Right renal cortex interstitium (tissue), 3 donors: ENCODE data around the gene ZNF680. TPM values are rescaled to one million over a fixed set of nuclear protein-coding genes. Genes with fewer than 3 reads are reported as not detected.
"Not testable (repeated sequence)": the region's sequence is repeated elsewhere in the genome, so short reads cannot be mapped to it uniquely, and the experiment has no call there.

ENCODE experiments used
- DNase-seq, 3 donors: peaks; one replicate each; pipeline ENCODE4 v3.0.0-alpha.2; 2013; ENCODE audit warnings: low read depth in 3 of 3, low spot score in 2 of 3
- polyA plus RNA-seq, 3 donors: library from polyadenylated mRNA; unstranded; fragments of 120-200 nt; gene quantifications; one replicate each; pipeline ENCODE4 v1.2.1, GENCODE V29; 2013; ENCODE audit not compliant: insufficient read length in 3 of 3

ZNF680 gene
- polyA plus RNA-seq, 3 donors, result 18.1 to 19.4 (median 19.2) TPM

GRCh38 chr7:64557601-64558322 is 5.1 kb downstream of the ZNF680 start:
- DNase-seq, result no peak

- no peak for DNase-seq
These were observed 7.8 kb downstream of the ZNF680 start for GRCh38 chr7:64555046-64555445.

- DNase-seq, result not testable (repeated sequence)
These were observed 8.7 kb downstream of the ZNF680 start for GRCh38 chr7:64554188-64554587.

- no peak for DNase-seq
These were observed 11.3 kb downstream of the ZNF680 start for GRCh38 chr7:64551375-64552142.

- no peak for DNase-seq
These were observed 18.9 kb downstream of the ZNF680 start for GRCh38 chr7:64544010-64544409.

GRCh38 chr7:64541438-64542359 is 21.2 kb downstream of the ZNF680 start:
- no peak for DNase-seq

- no peak for DNase-seq
These were observed 29.1 kb downstream of the ZNF680 start for GRCh38 chr7:64533756-64534155.

- no peak for DNase-seq
These were observed 34.1 kb downstream of the ZNF680 start for GRCh38 chr7:64528770-64529169.

GRCh38 chr7:64521409-64521984 is 41.4 kb downstream of the ZNF680 start:
- no peak for DNase-seq

- no peak for DNase-seq
These were observed 46.4 kb downstream of the ZNF680 start for GRCh38 chr7:64516451-64516850.

GRCh38 chr7:64515781-64516180 is 47.1 kb downstream of the ZNF680 start:
- DNase-seq, result no peak

- no peak for DNase-seq
These were observed 47.5 kb downstream of the ZNF680 start for GRCh38 chr7:64515330-64515729.

GRCh38 chr7:64509583-64509982 is 53.3 kb downstream of the ZNF680 start:
- DNase-seq, result no peak

GRCh38 chr7:64504581-64505120 is 58.2 kb downstream of the ZNF680 start:
- no peak for DNase-seq

- DNase-seq, result no peak
These were observed 64.6 kb downstream of the ZNF680 start for GRCh38 chr7:64498270-64498669.

- no peak for DNase-seq
These were observed 67.9 kb downstream of the ZNF680 start for GRCh38 chr7:64494912-64495461.

GRCh38 chr7:64485623-64486022 is 77.2 kb downstream of the ZNF680 start:
- DNase-seq, result no peak
